OCI-LY1 (cell line): ENCODE results near the gene PRKG2.

ENCODE experiments used
- H2AFZ ChIP-seq: fragments of 200-600 bp; sonication (generic), shearing (Covaris generic); 2 replicates; pipeline ENCODE4 v1.6.0; 2014; ENCODE audit warnings: antibody characterized with exemption, mild to moderate bottlenecking, low read length
- H3F3A ChIP-seq: fragments of 200-600 bp; sonication (generic), shearing (Covaris generic); 2 replicates; pipeline ENCODE4 v1.6.0; 2014; ENCODE audit warnings: mild to moderate bottlenecking, antibody characterized with exemption, low read length, moderate library complexity; ENCODE audit not compliant: insufficient read depth
- H3K27ac ChIP-seq: fragments of 200-600 bp; sonication (generic); 2 replicates; pipeline ENCODE4 v1.5.1; 2014; ENCODE audit warnings: low read length, mixed run types, mild to moderate bottlenecking, low read depth; ENCODE audit not compliant: poor library complexity, severe bottlenecking
- H3K27me3 ChIP-seq: fragments of 200-600 bp; sonication (generic); 2 replicates; pipeline ENCODE4 v1.6.0; 2014; ENCODE audit warnings: antibody characterized with exemption, mild to moderate bottlenecking, low read length, moderate library complexity; ENCODE audit not compliant: insufficient read depth
- H3K36me3 ChIP-seq: fragments of 200-600 bp; sonication (generic); 2 replicates; pipeline ENCODE4 v1.6.1; 2014; ENCODE audit warnings: mild to moderate bottlenecking, antibody characterized with exemption, low read length, moderate library complexity, mixed read lengths; ENCODE audit not compliant: insufficient read depth
- H3K4me1 ChIP-seq: fragments of 200-600 bp; sonication (generic); 2 replicates; pipeline ENCODE4 v1.5.1; 2014; ENCODE audit warnings: mild to moderate bottlenecking, low read length, moderate library complexity; ENCODE audit not compliant: insufficient read depth, severe bottlenecking
- H3K4me2 ChIP-seq: fragments of 200-600 bp; sonication (generic), shearing (Covaris generic); 2 replicates; pipeline ENCODE4 v1.6.1; 2014; ENCODE audit warnings: low read length
- H3K4me3 ChIP-seq: fragments of 200-600 bp; sonication (generic); 2 replicates; pipeline ENCODE4 v1.5.1; 2014; ENCODE audit warnings: low read length, low read depth, mild to moderate bottlenecking, mixed read lengths; ENCODE audit not compliant: poor library complexity, severe bottlenecking
- H3K79me2 ChIP-seq: fragments of 200-600 bp; shearing (Covaris generic); 2 replicates; pipeline ENCODE4 v1.6.1; 2016; ENCODE audit warnings: mixed run types, low read length, mixed read lengths; ENCODE audit not compliant: insufficient read depth
- H3K9ac ChIP-seq: fragments of 200-600 bp; sonication (generic), shearing (Covaris generic); 2 replicates; pipeline ENCODE4 v1.6.1; 2014; ENCODE audit warnings: mild to moderate bottlenecking, low read length, mixed read lengths
- H3K9me2 ChIP-seq: fragments of 200-600 bp; sonication (generic), shearing (Covaris generic); 2 replicates; pipeline ENCODE4 v1.6.1; 2014; ENCODE audit warnings: low read depth, mild to moderate bottlenecking, low read length, mixed read lengths
- H3K9me3 ChIP-seq: fragments of 200-600 bp; shearing (Covaris generic); 2 replicates; pipeline ENCODE4 v1.6.1; 2014; ENCODE audit warnings: low read length, mixed read lengths
- H4K20me1 ChIP-seq: fragments of 200-600 bp; sonication (generic), shearing (Covaris generic); 2 replicates; pipeline ENCODE4 v1.6.0; 2016; ENCODE audit warnings: mild to moderate bottlenecking, low read length; ENCODE audit not compliant: insufficient read depth
- CTCF ChIP-seq: fragments of 200-600 bp; sonication (generic), shearing (Covaris generic); IDR thresholded peaks from 2 replicates; pipeline ENCODE4 v1.5.1; 2017; ENCODE audit warnings: mild to moderate bottlenecking, antibody characterized with exemption, low read length, moderate library complexity, mixed read lengths
- EZH2 ChIP-seq: fragments of 200-600 bp; sonication (generic), shearing (Covaris generic); IDR thresholded peaks from 2 replicates; pipeline ENCODE4 v1.8.0; 2017; ENCODE audit warnings: borderline replicate concordance, mixed run types, mild to moderate bottlenecking, antibody characterized with exemption, low read length, moderate library complexity, mixed read lengths

PRKG2 gene

DNA sequence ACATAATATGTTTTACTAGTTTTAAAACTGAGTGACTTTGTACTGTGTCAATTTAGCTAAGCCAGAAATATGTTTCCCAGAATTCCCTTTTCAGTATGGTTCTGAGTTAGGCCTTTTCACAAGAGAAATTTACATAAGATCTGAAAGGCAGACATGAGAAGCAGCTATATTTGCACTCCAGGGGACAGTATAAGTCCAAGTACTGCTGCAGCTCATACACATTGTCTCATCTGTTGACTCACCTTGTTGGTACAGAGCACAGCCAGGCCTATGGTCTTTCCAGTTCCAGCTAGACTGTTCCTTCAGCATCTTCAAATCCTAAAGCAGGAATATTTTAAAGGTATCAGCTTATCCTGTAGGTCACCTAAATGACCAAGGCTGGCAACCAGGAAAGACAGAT, 131.0 kb downstream of the PRKG2 start:
- Histone ChIP-seq H3K9ac (no peak overlapping the region), H3K27me3 (no peaks in the 10 kb centered on the region), H3K4me2 (no peak overlapping the region), H3K36me3 (no peaks in the 10 kb centered on the region), H3F3A (no peaks in the 10 kb centered on the region), H3K27ac (no peak overlapping the region), H3K4me1 (peaks cover 5% of the 10 kb centered on the region), H3K4me3 (no peak overlapping the region), H3K9me3 (no peaks in the 10 kb centered on the region), H3K9me2 (no peaks in the 10 kb centered on the region), H2AFZ (no peak overlapping the region), H3K79me2 (no peaks in the 10 kb centered on the region), H4K20me1 (no peaks in the 10 kb centered on the region)
- TF ChIP-seq CTCF: no peak
- no peak for TF ChIP-seq EZH2

GRCh38 chr4:81081156-81081555, 133.9 kb downstream of the PRKG2 start:
- no peaks in the 10 kb centered on the region for H3F3A ChIP-seq
- no peaks in the 10 kb centered on the region for H3K9me3 ChIP-seq
- H3K27ac ChIP-seq: no peak overlapping the region
- H3K4me3 ChIP-seq: no peak overlapping the region
- H2AFZ ChIP-seq: no peak overlapping the region
- peaks cover 11% of the 10 kb centered on the region for H3K4me1 ChIP-seq
- no peaks in the 10 kb centered on the region for H4K20me1 ChIP-seq
- no peak for TF ChIP-seq EZH2
- TF ChIP-seq CTCF: no peak
- no peaks in the 10 kb centered on the region for H3K27me3 ChIP-seq
- H3K9me2 ChIP-seq: no peaks in the 10 kb centered on the region
- H3K4me2 ChIP-seq: no peak overlapping the region
- no peaks in the 10 kb centered on the region for H3K36me3 ChIP-seq
- no peak overlapping the region for H3K9ac ChIP-seq
- no peaks in the 10 kb centered on the region for H3K79me2 ChIP-seq

GRCh38 chr4:81071013-81071412, 144.0 kb downstream of the PRKG2 start:
- Histone ChIP-seq H4K20me1 (no peaks in the 10 kb centered on the region), H3K79me2 (no peaks in the 10 kb centered on the region), H3K9ac (no peak overlapping the region), H3K9me2 (no peaks in the 10 kb centered on the region), H3K27me3 (no peaks in the 10 kb centered on the region), H3K27ac (no peak overlapping the region), H3K4me2 (no peak overlapping the region), H3F3A (no peaks in the 10 kb centered on the region), H2AFZ (no peak overlapping the region), H3K9me3 (no peaks in the 10 kb centered on the region), H3K4me3 (no peak overlapping the region), H3K4me1 (peaks cover 13% of the 10 kb centered on the region), H3K36me3 (no peaks in the 10 kb centered on the region)
- TF ChIP-seq EZH2: no peak
- TF ChIP-seq CTCF: no peak
